Glomerular visceral epithelial cell (primary cell): ENCODE data around the gene POLR3A.

Source experiments
- DNase-seq: peaks from one replicate; pipeline ENCODE4 v3.0.0-alpha.2; 2016; ENCODE audit errors: extremely low spot score

Gene POLR3A

DNA sequence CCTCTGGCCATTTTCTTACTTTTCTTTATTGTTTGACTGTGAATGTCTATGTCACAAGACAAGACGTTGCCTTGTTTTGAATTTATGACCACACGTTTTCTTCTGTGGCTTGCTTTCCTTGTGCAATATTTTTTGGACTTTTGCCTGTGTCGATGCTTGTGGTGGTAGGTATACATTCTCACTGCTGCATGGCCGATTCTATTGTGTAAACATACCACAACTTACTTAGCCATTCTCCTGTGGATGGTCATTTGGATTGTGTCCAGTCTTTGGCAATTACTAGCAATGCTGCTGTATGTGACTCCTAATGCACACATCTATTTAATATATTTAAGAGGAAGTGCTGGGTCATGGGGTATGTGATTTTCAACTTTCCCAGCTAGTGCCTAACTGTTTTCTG, 84.8 kb downstream of the POLR3A start:
- peak; percentile 84 for DNase-seq

DNA sequence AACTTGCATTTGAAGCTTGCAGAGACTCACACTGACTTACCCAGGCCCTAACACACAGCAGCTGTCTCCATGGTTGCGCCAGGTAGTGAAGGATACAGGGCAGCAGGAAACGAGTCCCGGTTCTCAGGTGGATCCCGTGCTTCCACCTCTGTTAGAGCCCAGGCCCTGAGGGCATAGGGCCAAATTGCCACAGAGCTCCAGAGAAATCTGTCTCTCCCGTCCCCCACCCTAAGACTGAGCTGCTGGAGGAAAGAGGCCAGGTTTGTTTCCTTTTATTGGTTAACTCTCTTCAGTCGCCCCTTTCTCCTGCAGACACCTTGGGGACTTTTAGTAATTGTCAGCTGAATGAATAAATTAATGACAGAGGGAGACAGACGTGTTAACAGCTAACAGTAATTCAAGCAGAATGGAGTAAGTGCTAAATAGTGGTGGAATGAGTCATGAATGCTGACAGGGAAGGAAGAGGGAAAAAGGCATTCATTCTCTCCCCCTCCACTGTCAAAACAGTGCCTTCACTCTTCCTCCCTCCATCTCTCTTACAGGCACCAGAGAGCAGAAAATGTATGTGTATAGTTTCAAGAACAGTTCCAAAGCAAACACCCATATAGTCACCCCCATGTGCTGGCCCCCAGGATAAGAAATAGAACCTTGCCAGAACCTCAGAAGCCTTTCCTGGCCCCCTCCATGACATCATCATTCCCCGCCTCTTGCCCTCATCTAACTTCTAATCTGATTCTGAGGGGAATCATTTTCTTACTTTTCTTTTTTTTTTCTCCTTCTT, 86.0 kb downstream of the POLR3A start:
- DNase-seq: peak; percentile 81

- DNase-seq: no peak
Observed at GRCh38 chr10:77941790-77942189, 87.5 kb downstream of the POLR3A start.

- DNase-seq: no peak
Observed at GRCh38 chr10:77940627-77941026, 88.7 kb downstream of the POLR3A start.

DNA sequence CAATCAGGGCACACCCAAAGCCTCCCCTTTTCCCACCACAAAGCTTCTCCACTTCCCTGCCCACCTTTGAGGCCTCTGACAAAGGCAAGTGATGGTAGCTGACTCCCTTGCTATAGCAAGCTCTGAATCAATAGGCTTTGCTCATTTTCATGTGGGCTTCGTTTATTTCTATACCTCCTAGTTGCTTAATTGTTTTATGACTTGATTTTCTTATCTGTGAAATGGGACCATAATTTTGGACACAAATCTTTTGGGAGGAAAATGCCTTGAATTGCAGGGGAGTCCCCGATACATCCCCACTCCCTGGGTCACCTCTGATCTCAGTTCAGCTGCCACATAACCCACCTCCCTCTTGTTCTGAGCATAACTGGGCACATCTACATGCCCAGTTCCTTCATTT, 89.1 kb downstream of the POLR3A start:
- DNase-seq: no peak

- DNase-seq: no peak
Observed at GRCh38 chr10:77939561-77940001, 89.7 kb downstream of the POLR3A start.

DNA sequence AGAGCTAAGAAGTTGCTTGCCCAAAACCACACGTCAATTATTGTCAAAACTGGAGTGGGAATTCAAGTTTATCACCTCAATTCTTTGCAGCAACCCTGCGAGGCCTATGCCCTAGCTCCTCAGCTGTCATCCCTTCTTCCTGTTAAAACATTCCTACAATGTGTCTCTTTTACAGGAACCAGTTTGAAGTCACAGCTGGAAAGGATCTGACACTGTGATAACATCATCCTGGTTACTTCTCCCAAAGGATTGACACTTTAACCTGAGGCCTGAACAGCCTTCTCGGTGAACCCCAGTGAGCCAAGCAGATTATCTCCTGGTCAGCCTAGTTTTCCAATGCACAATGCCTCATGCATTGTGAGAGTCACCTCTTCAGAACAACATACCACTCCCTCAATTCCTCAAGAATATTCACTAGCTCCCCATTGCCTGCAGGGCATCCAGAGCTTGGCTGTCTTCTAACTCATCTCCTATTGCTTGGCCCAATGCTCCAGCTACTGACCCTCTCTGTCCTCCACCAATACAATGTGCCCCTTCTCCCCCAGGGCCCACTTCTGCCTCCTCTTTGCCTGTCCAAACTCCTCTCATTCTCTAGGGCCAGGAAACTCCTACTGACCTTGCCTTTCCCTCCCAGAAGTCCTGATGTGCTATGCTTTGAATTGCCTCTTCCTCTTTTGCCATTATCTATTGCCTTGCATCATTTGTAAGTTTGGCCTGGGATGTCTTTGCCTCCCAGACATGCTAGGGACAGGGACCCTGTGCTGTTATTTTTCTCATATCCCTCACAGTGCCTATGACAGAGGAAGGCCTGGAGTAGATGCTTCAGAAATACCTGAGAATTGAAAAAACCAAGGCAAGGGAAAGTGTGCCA, 92.4 kb downstream of the POLR3A start:
- DNase-seq: no peak

DNA sequence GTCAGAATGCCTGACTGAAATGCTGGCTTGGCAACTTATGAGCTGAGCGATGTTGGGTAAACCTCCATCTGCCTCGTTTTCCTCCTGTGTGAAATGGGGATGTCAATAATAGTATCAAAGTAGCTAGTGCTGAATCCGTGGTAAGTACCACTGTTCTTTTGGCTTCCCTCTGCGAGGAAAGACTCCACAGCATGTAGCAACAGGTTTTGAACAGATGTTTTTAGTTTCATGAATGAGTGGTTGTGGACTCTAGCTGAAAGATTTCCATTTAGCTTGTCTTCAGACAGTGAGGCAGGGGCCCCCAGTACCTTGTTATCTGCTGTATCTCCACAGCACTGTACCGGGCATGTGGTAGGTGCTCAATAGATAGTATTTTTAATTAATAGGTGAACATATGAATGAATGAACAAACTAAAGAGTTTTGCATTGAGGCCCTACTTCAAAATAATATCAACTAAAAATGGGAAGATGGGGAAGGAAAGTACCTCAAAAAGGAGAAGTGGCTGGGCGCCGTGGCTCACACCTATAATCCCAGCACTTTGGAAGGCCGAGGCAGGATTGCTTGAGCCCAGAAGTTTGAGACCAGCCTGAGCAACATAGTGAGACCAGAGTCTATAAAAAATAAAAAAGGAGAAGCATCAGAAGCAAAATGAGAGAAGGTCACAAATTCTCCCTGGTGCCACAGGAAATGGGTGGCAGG, 97.1 kb downstream of the POLR3A start:
- no peak for DNase-seq

DNA sequence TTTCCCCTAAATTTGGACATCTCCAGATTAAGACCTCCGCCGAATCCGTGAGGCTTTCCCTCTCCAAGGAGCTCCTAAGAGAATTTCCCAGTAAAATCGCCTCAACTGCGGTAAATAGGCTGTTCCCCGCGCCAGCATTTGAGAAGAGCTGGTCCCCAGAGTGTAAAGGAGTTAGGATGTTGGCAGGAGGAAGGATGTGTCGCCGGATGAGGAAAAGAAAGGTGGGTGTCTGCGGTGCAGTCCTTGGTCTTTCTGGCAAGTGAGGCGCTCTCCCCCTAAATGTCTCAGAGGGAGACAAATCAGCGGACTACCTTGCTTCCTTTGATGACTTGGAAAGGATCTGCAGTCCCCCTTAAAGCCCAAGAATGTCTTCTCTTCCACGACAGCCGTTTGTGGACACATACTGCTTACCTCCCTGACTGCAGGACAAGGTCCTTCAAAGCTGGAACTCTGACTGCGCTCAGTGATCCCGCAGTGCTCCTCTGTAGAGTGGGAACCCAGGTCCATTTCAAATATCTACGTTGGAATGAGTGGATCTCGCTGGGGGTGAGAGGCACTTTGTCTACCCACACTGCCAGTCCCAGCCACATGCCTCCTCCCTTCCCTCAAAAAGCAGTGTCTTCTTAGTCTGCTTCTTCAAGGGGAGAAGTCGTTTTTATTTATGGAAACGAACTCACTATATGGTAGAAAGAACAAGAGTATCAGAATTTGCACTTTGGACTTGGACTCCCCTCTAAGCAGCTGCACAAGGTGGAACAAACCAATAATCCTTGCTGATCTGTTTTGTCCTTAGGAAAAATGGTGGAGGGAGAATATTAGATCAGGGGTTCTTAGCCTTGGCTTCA, 101.7 kb downstream of the POLR3A start:
- DNase-seq: no peak

DNA sequence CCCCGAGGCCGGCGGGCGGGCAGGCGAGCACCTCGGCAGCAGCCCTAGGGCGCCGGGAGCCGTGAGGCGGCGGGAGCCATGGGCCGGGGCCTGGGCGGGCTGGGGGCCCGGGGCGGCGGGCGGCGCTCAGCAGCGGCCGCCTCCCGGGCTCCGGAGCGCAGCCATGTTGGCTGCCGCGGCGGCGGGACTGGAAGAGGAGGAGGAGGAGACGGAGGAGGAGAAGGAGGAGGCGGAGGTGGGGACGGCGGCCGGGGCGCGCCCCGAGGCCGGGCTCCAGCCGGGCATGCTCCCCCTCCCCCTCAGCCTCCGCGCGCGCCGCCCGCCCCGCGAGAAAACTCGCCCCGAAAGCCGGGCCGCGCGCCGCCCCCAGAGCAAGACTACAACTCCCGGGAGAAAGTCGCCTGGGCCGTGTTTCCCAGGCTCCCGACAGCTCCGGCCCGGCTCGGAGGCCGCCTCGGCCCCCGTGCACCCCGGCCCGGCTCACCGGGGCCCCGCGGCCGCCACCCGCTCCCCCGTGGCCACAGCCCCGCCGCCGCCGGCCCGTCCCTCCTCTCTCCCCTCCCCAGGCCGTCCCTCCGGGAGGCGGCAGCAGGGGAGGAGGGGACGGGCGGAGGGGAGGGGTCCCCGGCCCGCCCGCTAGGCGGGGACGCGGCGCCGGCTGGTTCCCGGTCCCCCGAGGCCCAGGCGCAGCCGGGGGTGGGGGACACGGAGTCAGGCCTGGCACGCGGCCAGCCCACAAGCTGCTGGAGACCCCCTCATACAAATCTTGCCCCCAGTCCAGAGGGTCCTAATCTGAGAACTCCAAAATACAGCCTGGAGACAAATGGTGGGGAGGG, 102.5 kb downstream of the POLR3A start, which contains the start of gene DLG5:
TSS of gene DLG5 (minus strand) at position 190 of the 836 bp plus-strand sequence. CDS start 235 bp downstream, outside the sequence.
- DNase-seq: peak; percentile 81

- DNase-seq: peak; percentile 46
Observed at GRCh38 chr10:77925795-77926565, 103.3 kb downstream of the POLR3A start.

GRCh38 chr10:77925410-77925794, 103.9 kb downstream of the POLR3A start:
- peak; percentile 44 for DNase-seq

- no peak for DNase-seq
Observed at GRCh38 chr10:77922566-77923179, 106.6 kb downstream of the POLR3A start.

GRCh38 chr10:77922055-77922454, 107.3 kb downstream of the POLR3A start:
- no peak for DNase-seq

DNA sequence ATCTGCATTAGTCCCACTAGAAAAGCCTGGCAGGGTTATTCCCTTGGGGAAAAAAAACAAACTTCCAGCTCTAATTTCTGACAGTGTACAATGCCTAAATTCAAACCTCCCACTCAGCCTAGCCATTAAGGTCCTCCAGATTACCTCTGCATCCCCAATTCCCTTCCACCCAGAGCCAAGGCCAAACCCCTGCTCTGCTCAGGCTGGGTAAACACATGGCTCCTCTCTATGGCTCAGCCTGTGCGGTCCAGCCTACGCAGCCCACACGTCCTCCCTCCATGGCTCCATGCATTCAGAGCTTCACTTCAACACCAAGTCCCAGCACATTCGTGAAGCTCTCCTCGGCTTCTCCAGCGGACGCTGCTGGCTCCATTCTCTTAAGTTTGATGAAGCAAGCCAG, 107.9 kb downstream of the POLR3A start:
- no peak for DNase-seq

- DNase-seq: no peak
Observed at GRCh38 chr10:77920495-77920894, 108.8 kb downstream of the POLR3A start.

- peak; percentile 87 for DNase-seq
Observed at GRCh38 chr10:77919713-77920108, 109.6 kb downstream of the POLR3A start.
